Panc1 (cell line): ENCODE results near the gene FGGY. TPM values are rescaled to one million over a fixed set of nuclear protein-coding genes. Genes with fewer than 3 reads are reported as not detected.
A peak's percentile ranks its signal among the peaks of the same experiment; 100 is the strongest.

Experiments
- ATAC-seq: fragments of 200-7000 bp; cut with Tn5 transposase; 2 replicates; pipeline ENCODE4 v1.9.1; 2020; ENCODE audit warnings: mild to moderate bottlenecking, moderate library complexity
- BruUV-seq: library from RNA; stranded (reverse); fragments of 400-500 nt; replicated peaks from 2 replicates; lab custom pipeline; 2021; lab: Mats Ljungman, UMichigan
- CTCF ChIA-PET: fragments of 300-600 bp; sonication (Branson Sonifier 250); formaldehyde crosslinking; loops from one replicate; lab custom pipeline; 2022; ENCODE audit warnings: antibody characterized with exemption; lab: Charles Lee
- POLR2A ChIA-PET: fragments of 300-600 bp; sonication (Branson Sonifier 250); formaldehyde crosslinking; loops from one replicate; lab custom pipeline; 2022; ENCODE audit warnings: antibody characterized with exemption; lab: Charles Lee
- DNase-seq: peaks from one replicate; pipeline ENCODE4 v3.0.0-alpha.2; 2010; ENCODE audit warnings: low read depth, low spot score
- H3K27ac ChIP-seq: 2 replicates; pipeline ENCODE4 v1.5.1; 2011; ENCODE audit warnings: mild to moderate bottlenecking, low read length, inconsistent platforms
- H3K27me3 ChIP-seq: fragments of 200-500 bp; sonication (Bioruptor generic); 2 replicates; pipeline ENCODE4 v1.6.0; 2014; ENCODE audit warnings: low read length, inconsistent platforms; ENCODE audit not compliant: control insufficient read depth, insufficient read depth
- H3K36me3 ChIP-seq: fragments of 200-500 bp; sonication (Bioruptor generic); 2 replicates; pipeline ENCODE4 v1.5.1; 2014; ENCODE audit warnings: inconsistent platforms, mild to moderate bottlenecking, low read length, moderate library complexity; ENCODE audit not compliant: control insufficient read depth, insufficient read depth
- H3K4me1 ChIP-seq: 2 replicates; pipeline ENCODE4 v1.5.1; 2011; ENCODE audit warnings: inconsistent platforms, mild to moderate bottlenecking, low read length, moderate library complexity; ENCODE audit not compliant: control insufficient read depth, insufficient read depth
- H3K4me3 ChIP-seq, 2 experiments: 2 replicates each; pipeline ENCODE4 v1.5.1; 2011 to 2012; ENCODE audit warnings: low read depth in 2 of 2, low read length in 2 of 2, mild to moderate bottlenecking in 2 of 2, inconsistent platforms in 1 of 2, moderate library complexity in 1 of 2
- H3K9me3 ChIP-seq: fragments of 200-500 bp; sonication (Bioruptor generic); 2 replicates; pipeline ENCODE4 v1.5.1; 2014; ENCODE audit warnings: low read depth, mild to moderate bottlenecking, inconsistent platforms, low read length, moderate library complexity; ENCODE audit not compliant: control insufficient read depth, insufficient read depth
- CTCF ChIP-seq: fragments of 450-650 bp; IDR thresholded peaks from 2 replicates; pipeline ENCODE4 v1.5.1; 2017; ENCODE audit warnings: mild to moderate bottlenecking
- POLR2AphosphoS5 ChIP-seq: IDR thresholded peaks from 2 replicates; pipeline ENCODE4 v1.6.1; 2012; ENCODE audit warnings: mild to moderate bottlenecking, low read depth, low read length, moderate library complexity
- REST ChIP-seq, 2 experiments: IDR thresholded peaks; 2 replicates each; pipeline ENCODE4 v1.6.1; 2011 to 2012; ENCODE audit warnings: low read depth in 2 of 2, control low read depth in 1 of 2, low read length in 1 of 2, mild to moderate bottlenecking in 1 of 2, moderate library complexity in 1 of 2; ENCODE audit not compliant: insufficient read depth in 1 of 2
- TCF7L2 ChIP-seq: IDR thresholded peaks from 2 replicates; pipeline ENCODE4 v1.6.1; 2011; ENCODE audit warnings: mild to moderate bottlenecking, low read depth, low read length, inconsistent platforms
- in situ Hi-C: cut with HindIII; loops from 2 replicates; pipeline ENCODE4 v1.10.0; 2016; ENCODE audit warnings: low sequenced_read_pairs, low pct_unique_long_range_greater_than_20kb
- intact Hi-C: fragments of 100-400 bp; cut with micrococcal nuclease; formaldehyde crosslinking; loops from one replicate; pipeline ENCODE4 v1.10.0; 2022; ENCODE audit not compliant: unreplicated experiment
- total RNA-seq: library from RNA; stranded (reverse); gene quantifications from one replicate; pipeline ENCODE4 v1.2.1, GENCODE V29; 2021; ENCODE audit not compliant: unreplicated experiment

The FGGY gene
- total RNA-seq, 1 experiment from 2014 or later: 15.5 TPM

- Histone ChIP-seq H3K36me3 (no peaks in the 10 kb centered on the region), H3K4me1 (no peaks in the 10 kb centered on the region), H3K9me3 (no peaks in the 10 kb centered on the region), H3K4me3 (no peak overlapping the region), H3K27ac (no peak overlapping the region), H3K27me3 (no peaks in the 10 kb centered on the region)
- ChIA-PET CTCF (no interaction called here), POLR2A (no interaction called here)
- in situ Hi-C loops: no loop called here
- TF ChIP-seq POLR2AphosphoS5: no peak
- TF ChIP-seq REST (IDR thresholded peaks at IDR 0.05; ENCODE audit: insufficient read depth in 1 of 2, low read depth in 2 of 2, low read length in 1 of 2): no peak
- TF ChIP-seq CTCF: no peak
- TF ChIP-seq TCF7L2: no peak
- DNase-seq: no peak
- intact Hi-C loops: no loop called here
- ATAC-seq: peak; percentile 58; the same call in 1 of the 2 replicates
- BruUV-seq: no TSS peak
Observed at GRCh38 chr1:59289570-59289969, 7.3 kb upstream of the FGGY start.

GRCh38 chr1:59290193-59290949, 6.5 kb upstream of the FGGY start:
- no peaks in the 10 kb centered on the region for H3K9me3 ChIP-seq
- CTCF ChIA-PET: interaction anchor here (0.6 kb wide), 1 partner anchor 588 kb away, joined by 12 read pairs; no protein-coding TSS in a partner anchor
- H3K27ac ChIP-seq: no peak overlapping the region
- intact Hi-C loops (no loop called here), in situ Hi-C loops (no loop called here)
- POLR2A ChIA-PET: no interaction called here
- TF ChIP-seq CTCF (peak; percentile 77), REST (IDR thresholded peaks at IDR 0.05; ENCODE audit: insufficient read depth in 1 of 2, low read depth in 2 of 2, low read length in 1 of 2) (no peak)
- H3K36me3 ChIP-seq: no peaks in the 10 kb centered on the region
- DNase-seq (peak; percentile 36), ATAC-seq (peak; percentile 93)
- H3K4me3 ChIP-seq: no peak overlapping the region
- H3K27me3 ChIP-seq: no peaks in the 10 kb centered on the region
- no TSS peak for BruUV-seq
- H3K4me1 ChIP-seq: peaks cover 2% of the 10 kb centered on the region; the same call in 1 of the 2 replicates
